Effector memory CD8-positive, alpha-beta T cell (primary cell): Measurements from ENCODE around the gene MSH4.
"Not testable (repeated sequence)": the region's sequence is repeated elsewhere in the genome, so short reads cannot be mapped to it uniquely, and the experiment has no call there.

ENCODE experiments used
- ATAC-seq: fragments of 150-1000 bp; cut with Tn5 transposase; replicated peaks from 2 replicates; pipeline ENCODE4 v1.10.0; 2021; ENCODE audit warnings: mild to moderate bottlenecking, moderate library complexity
- DNase-seq, 3 experiments: peaks; one replicate each; pipeline ENCODE4 v3.0.0; 2021
- H3K27ac Mint-ChIP-seq, 2 donors: one replicate each; pipeline ENCODE4 v1.8.0; 2022; ENCODE audit warnings: mild to moderate bottlenecking in 2 of 2, mixed read lengths in 2 of 2, moderate library complexity in 2 of 2
- H3K27me3 Mint-ChIP-seq, 2 donors: one replicate each; pipeline ENCODE4 v1.8.0; 2022; ENCODE audit warnings: mixed read lengths in 2 of 2
- H3K36me3 Mint-ChIP-seq: one replicate; pipeline ENCODE4 v1.8.0; 2022; ENCODE audit warnings: mild to moderate bottlenecking, moderate library complexity, mixed read lengths; ENCODE audit not compliant: insufficient read depth
- H3K4me1 Mint-ChIP-seq, 2 donors: one replicate each; pipeline ENCODE4 v1.8.0; 2022; ENCODE audit warnings: low read depth in 2 of 2, mixed read lengths in 2 of 2
- H3K4me3 Mint-ChIP-seq, 2 donors: one replicate each; pipeline ENCODE4 v1.8.0; 2022; ENCODE audit warnings: mild to moderate bottlenecking in 2 of 2, mixed read lengths in 2 of 2, moderate library complexity in 2 of 2
- H3K9me3 Mint-ChIP-seq, 2 donors: one replicate each; pipeline ENCODE4 v1.8.0; 2022; ENCODE audit warnings: mixed read lengths in 2 of 2

The MSH4 gene

GRCh38 chr1:75908717-75909152 lies 112.1 kb downstream of the MSH4 start:
- H3K4me1 Mint-ChIP-seq = no peaks in the 10 kb centered on the region
- ATAC-seq (no peak), DNase-seq (no peak)
- H3K27ac Mint-ChIP-seq = no peak overlapping the region
- peaks cover 0 to 4% of the 10 kb centered on the region in 2 donors for H3K9me3 Mint-ChIP-seq
- H3K4me3 Mint-ChIP-seq = no peak overlapping the region
- H3K27me3 Mint-ChIP-seq = peaks cover 0 to 12% of the 10 kb centered on the region in 2 donors
- H3K36me3 Mint-ChIP-seq = peaks cover under 1% of the 10 kb centered on the region

GRCh38 chr1:75916834-75917233 lies 120.2 kb downstream of the MSH4 start:
- DNase-seq (no peak), ATAC-seq (no peak)
- Mint-ChIP-seq H3K36me3 (no peaks in the 10 kb centered on the region), H3K4me1 (no peaks in the 10 kb centered on the region), H3K4me3 (no peak overlapping the region), H3K9me3 (no peaks in the 10 kb centered on the region), H3K27ac (no peak overlapping the region), H3K27me3 (peaks cover 0 to 23% of the 10 kb centered on the region in 2 donors)

- ATAC-seq (no peak), DNase-seq (no peak)
- Mint-ChIP-seq H3K4me3 (no peak overlapping the region), H3K9me3 (peaks cover 0 to 3% of the 10 kb centered on the region in 2 donors), H3K4me1 (no peaks in the 10 kb centered on the region), H3K36me3 (no peaks in the 10 kb centered on the region), H3K27me3 (peaks cover 0 to 8% of the 10 kb centered on the region in 2 donors), H3K27ac (no peak overlapping the region)
These were observed 126.0 kb downstream of the MSH4 start for GRCh38 chr1:75922698-75923097.

- ATAC-seq (no peak), DNase-seq (no peak)
- Mint-ChIP-seq H3K36me3 (no peaks in the 10 kb centered on the region), H3K27me3 (peaks cover 10 to 13% of the 10 kb centered on the region in 2 donors), H3K27ac (no peak within 1 kb of the TSS), H3K9me3 (peaks cover 0 to 5% of the 10 kb centered on the region in 2 donors), H3K4me3 (no peak within 1 kb of the TSS), H3K4me1 (no peaks in the 10 kb centered on the region)
These were observed 135.6 kb downstream of the MSH4 start, which contains the start of gene ASB17 for GRCh38 chr1:75932304-75932703. TSS of gene ASB17 (minus strand) at chr1:75932404. CDS start at chr1:75932291, 113 bp downstream.

GRCh38 chr1:75937034-75937433 lies 140.4 kb downstream of the MSH4 start:
- no peak overlapping the region for H3K27ac Mint-ChIP-seq
- no peaks in the 10 kb centered on the region for H3K4me1 Mint-ChIP-seq
- no peak overlapping the region for H3K4me3 Mint-ChIP-seq
- H3K36me3 Mint-ChIP-seq = no peaks in the 10 kb centered on the region
- no peaks in the 10 kb centered on the region for H3K27me3 Mint-ChIP-seq
- DNase-seq (no peak), ATAC-seq (no peak)
- H3K9me3 Mint-ChIP-seq = no peaks in the 10 kb centered on the region

- not testable (repeated sequence) for H3K4me1 Mint-ChIP-seq, H3K27ac Mint-ChIP-seq, H3K27me3 Mint-ChIP-seq, H3K9me3 Mint-ChIP-seq, ATAC-seq, H3K36me3 Mint-ChIP-seq, DNase-seq, H3K4me3 Mint-ChIP-seq
These were observed 146.4 kb downstream of the MSH4 start for GRCh38 chr1:75943037-75943436.

GRCh38 chr1:75950176-75950575 lies 153.5 kb downstream of the MSH4 start:
- peaks cover 0 to 6% of the 10 kb centered on the region in 2 donors for H3K9me3 Mint-ChIP-seq
- DNase-seq = no peak
- no peaks in the 10 kb centered on the region for H3K36me3 Mint-ChIP-seq
- H3K27ac Mint-ChIP-seq = no peak overlapping the region
- no peaks in the 10 kb centered on the region for H3K4me1 Mint-ChIP-seq
- H3K27me3 Mint-ChIP-seq = peaks cover 0 to 4% of the 10 kb centered on the region in 2 donors
- no peak overlapping the region for H3K4me3 Mint-ChIP-seq
- no peak for ATAC-seq

- no peak for DNase-seq
- Mint-ChIP-seq H3K4me3 (no peak overlapping the region), H3K36me3 (no peaks in the 10 kb centered on the region), H3K27me3 (peaks cover 0 to under 1% of the 10 kb centered on the region in 2 donors), H3K9me3 (no peaks in the 10 kb centered on the region), H3K27ac (no peak overlapping the region), H3K4me1 (no peaks in the 10 kb centered on the region)
- ATAC-seq = no peak
These were observed 155.3 kb downstream of the MSH4 start for GRCh38 chr1:75952016-75952415.

- Mint-ChIP-seq H3K27me3 (no peaks in the 10 kb centered on the region), H3K4me1 (no peaks in the 10 kb centered on the region), H3K4me3 (no peak overlapping the region), H3K9me3 (no peaks in the 10 kb centered on the region), H3K27ac (no peak overlapping the region), H3K36me3 (no peaks in the 10 kb centered on the region)
- DNase-seq (no peak), ATAC-seq (no peak)
These were observed 156.8 kb downstream of the MSH4 start for GRCh38 chr1:75953461-75953860.

GRCh38 chr1:75954586-75954985 lies 157.9 kb downstream of the MSH4 start:
- no peaks in the 10 kb centered on the region for H3K36me3 Mint-ChIP-seq
- no peaks in the 10 kb centered on the region for H3K27me3 Mint-ChIP-seq
- no peaks in the 10 kb centered on the region for H3K9me3 Mint-ChIP-seq
- H3K27ac Mint-ChIP-seq = no peak overlapping the region
- no peak for DNase-seq
- ATAC-seq = no peak
- no peak overlapping the region for H3K4me3 Mint-ChIP-seq
- H3K4me1 Mint-ChIP-seq = no peaks in the 10 kb centered on the region
